ENCODE measurements around the gene NDST1. TPM values are rescaled to one million over a fixed set of nuclear protein-coding genes. Genes with fewer than 3 reads are reported as not detected.

The NDST1 gene
- polyA plus RNA-seq, 4 donors: 7.4 to 44.5 (median 21.0) TPM

- Histone ChIP-seq H3K36me3 (ENCODE audit: control insufficient read depth in 3 of 3, insufficient read depth in 2 of 3, low read depth in 1 of 3, low read length in 3 of 3) (peaks cover 0 to 30% (median 4%) of the 10 kb centered on the region in 3 donors), H3K4me3 (ENCODE audit: low read depth in 1 of 3, low read length in 3 of 3) (no peak overlapping the region), H3K27me3 (ENCODE audit: control insufficient read depth in 3 of 3, insufficient read depth in 3 of 3, low read length in 3 of 3) (no peaks in the 10 kb centered on the region), H3K27ac (ENCODE audit: low read depth in 1 of 3, low read length in 2 of 3) (no peak overlapping the region), H3K4me1 (ENCODE audit: control insufficient read depth in 3 of 3, insufficient read depth in 2 of 3, low read depth in 1 of 3, low read length in 2 of 3) (peaks cover 0 to 20% (median 0%) of the 10 kb centered on the region in 3 donors), H3K9me3 (ENCODE audit: control insufficient read depth in 2 of 2, insufficient read depth in 1 of 2, low read depth in 1 of 2, low read length in 1 of 2) (peaks cover 0 to 18% of the 10 kb centered on the region in 2 donors)
- WGBS, 3 donors: 65 to 72% (median 67%) methylated on average over 4 of the region's 4 CpGs
- FAIRE-seq (no peak), DNase-seq (no peak)
These were observed 51.8 kb downstream of the NDST1 start for GRCh38 chr5:150559701-150560100.

- WGBS, 3 donors: 16 to 21% (median 17%) methylated on average over 11 of the region's 11 CpGs
- Histone ChIP-seq H3K27me3 (ENCODE audit: control insufficient read depth in 3 of 3, insufficient read depth in 3 of 3, low read length in 3 of 3) (no peaks in the 10 kb centered on the region), H3K4me1 (ENCODE audit: control insufficient read depth in 3 of 3, insufficient read depth in 2 of 3, low read depth in 1 of 3, low read length in 2 of 3) (peaks cover 0 to 20% (median 0%) of the 10 kb centered on the region in 3 donors), H3K36me3 (ENCODE audit: control insufficient read depth in 3 of 3, insufficient read depth in 2 of 3, low read depth in 1 of 3, low read length in 3 of 3) (peaks cover 0 to 21% (median 4%) of the 10 kb centered on the region in 3 donors), H3K4me3 (ENCODE audit: low read depth in 1 of 3, low read length in 3 of 3) (no peak overlapping the region), H3K9me3 (ENCODE audit: control insufficient read depth in 2 of 2, insufficient read depth in 1 of 2, low read depth in 1 of 2, low read length in 1 of 2) (peaks cover 0 to 18% of the 10 kb centered on the region in 2 donors), H3K27ac (ENCODE audit: low read depth in 1 of 3, low read length in 2 of 3) (no peak overlapping the region)
- FAIRE-seq: no peak
- peak; percentile 90 to 91 for DNase-seq
These were observed 52.7 kb downstream of the NDST1 start for GRCh38 chr5:150560401-150561191.

- peaks cover 0 to 18% of the 10 kb centered on the region in 2 donors for H3K9me3 ChIP-seq (ENCODE audit: control insufficient read depth in 2 of 2, insufficient read depth in 1 of 2, low read depth in 1 of 2, low read length in 1 of 2)
- FAIRE-seq (no peak), DNase-seq (no peak)
- H3K27ac ChIP-seq (ENCODE audit: low read depth in 1 of 3, low read length in 2 of 3): no peak overlapping the region
- H3K27me3 ChIP-seq (ENCODE audit: control insufficient read depth in 3 of 3, insufficient read depth in 3 of 3, low read length in 3 of 3): no peaks in the 10 kb centered on the region
- H3K36me3 ChIP-seq (ENCODE audit: control insufficient read depth in 3 of 3, insufficient read depth in 2 of 3, low read depth in 1 of 3, low read length in 3 of 3): peaks cover 0 to 15% (median 3%) of the 10 kb centered on the region in 3 donors
- H3K4me3 ChIP-seq (ENCODE audit: low read depth in 1 of 3, low read length in 3 of 3): no peak overlapping the region
- H3K4me1 ChIP-seq (ENCODE audit: control insufficient read depth in 3 of 3, insufficient read depth in 2 of 3, low read depth in 1 of 3, low read length in 2 of 3): peaks cover 0 to 20% (median 0%) of the 10 kb centered on the region in 3 donors
- 45 to 69% (median 61%) methylated on average over 2 of the region's 2 CpGs for WGBS, 3 donors
These were observed 53.2 kb downstream of the NDST1 start for GRCh38 chr5:150561192-150561512.

GRCh38 chr5:150561571-150562275 is 53.8 kb downstream of the NDST1 start:
- Histone ChIP-seq H3K4me3 (ENCODE audit: low read depth in 1 of 3, low read length in 3 of 3) (no peak overlapping the region), H3K9me3 (ENCODE audit: control insufficient read depth in 2 of 2, insufficient read depth in 1 of 2, low read depth in 1 of 2, low read length in 1 of 2) (peaks cover 0 to 18% of the 10 kb centered on the region in 2 donors), H3K27ac (ENCODE audit: low read depth in 1 of 3, low read length in 2 of 3) (no peak overlapping the region), H3K27me3 (ENCODE audit: control insufficient read depth in 3 of 3, insufficient read depth in 3 of 3, low read length in 3 of 3) (no peaks in the 10 kb centered on the region), H3K36me3 (ENCODE audit: control insufficient read depth in 3 of 3, insufficient read depth in 2 of 3, low read depth in 1 of 3, low read length in 3 of 3) (peaks cover 0 to 13% (median 0%) of the 10 kb centered on the region in 3 donors), H3K4me1 (ENCODE audit: control insufficient read depth in 3 of 3, insufficient read depth in 2 of 3, low read depth in 1 of 3, low read length in 2 of 3) (peaks cover 0 to 20% (median 0%) of the 10 kb centered on the region in 3 donors)
- FAIRE-seq (no peak), DNase-seq (peak; percentile 28 to 41)
- 63 to 84% (median 69%) methylated on average over 4 of the region's 4 CpGs for WGBS, 3 donors

- Histone ChIP-seq H3K27me3 (ENCODE audit: control insufficient read depth in 3 of 3, insufficient read depth in 3 of 3, low read length in 3 of 3) (no peaks in the 10 kb centered on the region), H3K27ac (ENCODE audit: low read depth in 1 of 3, low read length in 2 of 3) (no peak overlapping the region), H3K4me1 (ENCODE audit: control insufficient read depth in 3 of 3, insufficient read depth in 2 of 3, low read depth in 1 of 3, low read length in 2 of 3) (peaks cover 0 to 25% (median 0%) of the 10 kb centered on the region in 3 donors), H3K9me3 (ENCODE audit: control insufficient read depth in 2 of 2, insufficient read depth in 1 of 2, low read depth in 1 of 2, low read length in 1 of 2) (peaks cover 0 to 18% of the 10 kb centered on the region in 2 donors), H3K36me3 (ENCODE audit: control insufficient read depth in 3 of 3, insufficient read depth in 2 of 3, low read depth in 1 of 3, low read length in 3 of 3) (peaks cover 0 to 6% (median 0%) of the 10 kb centered on the region in 3 donors), H3K4me3 (ENCODE audit: low read depth in 1 of 3, low read length in 3 of 3) (no peak overlapping the region)
- FAIRE-seq: no peak
- peak; percentile 66 to 75 for DNase-seq
- 34 to 57% (median 36%) methylated on average over 2 of the region's 2 CpGs for WGBS, 3 donors
These were observed 54.9 kb downstream of the NDST1 start for GRCh38 chr5:150562832-150563231.

- Histone ChIP-seq H3K4me3 (ENCODE audit: low read depth in 1 of 3, low read length in 3 of 3) (no peak overlapping the region), H3K27ac (ENCODE audit: low read depth in 1 of 3, low read length in 2 of 3) (no peak overlapping the region), H3K36me3 (ENCODE audit: control insufficient read depth in 3 of 3, insufficient read depth in 2 of 3, low read depth in 1 of 3, low read length in 3 of 3) (no peaks in the 10 kb centered on the region), H3K4me1 (ENCODE audit: control insufficient read depth in 3 of 3, insufficient read depth in 2 of 3, low read depth in 1 of 3, low read length in 2 of 3) (peaks cover 0 to 29% (median 0%) of the 10 kb centered on the region in 3 donors), H3K27me3 (ENCODE audit: control insufficient read depth in 3 of 3, insufficient read depth in 3 of 3, low read length in 3 of 3) (no peaks in the 10 kb centered on the region), H3K9me3 (ENCODE audit: control insufficient read depth in 2 of 2, insufficient read depth in 1 of 2, low read depth in 1 of 2, low read length in 1 of 2) (peaks cover 0 to 18% of the 10 kb centered on the region in 2 donors)
- FAIRE-seq: no peak
- DNase-seq: no peak
- 42 to 96% (median 95%) methylated on average over 1 of the region's 1 CpG for WGBS, 3 donors
These were observed 57.9 kb downstream of the NDST1 start for GRCh38 chr5:150565868-150566267.

- 60 to 75% (median 72%) methylated on average over 3 of the region's 3 CpGs for WGBS, 3 donors
- no peak for FAIRE-seq
- peak overlapping the region in 1 of 3 donors; percentile 65 for H3K27ac ChIP-seq (ENCODE audit: low read depth in 1 of 3, low read length in 2 of 3)
These were observed 59.2 kb downstream of the NDST1 start for GRCh38 chr5:150567031-150567717.

GRCh38 chr5:150568663-150569062 is 60.7 kb downstream of the NDST1 start:
- FAIRE-seq (no peak), DNase-seq (no peak)
- Histone ChIP-seq H3K4me1 (ENCODE audit: control insufficient read depth in 3 of 3, insufficient read depth in 2 of 3, low read depth in 1 of 3, low read length in 2 of 3) (peaks cover 0 to 14% (median 0%) of the 10 kb centered on the region in 3 donors), H3K27ac (ENCODE audit: low read depth in 1 of 3, low read length in 2 of 3) (no peak overlapping the region), H3K36me3 (ENCODE audit: control insufficient read depth in 3 of 3, insufficient read depth in 2 of 3, low read depth in 1 of 3, low read length in 3 of 3) (no peaks in the 10 kb centered on the region), H3K9me3 (ENCODE audit: control insufficient read depth in 2 of 2, insufficient read depth in 1 of 2, low read depth in 1 of 2, low read length in 1 of 2) (peaks cover 0 to 2% of the 10 kb centered on the region in 2 donors), H3K4me3 (ENCODE audit: low read depth in 1 of 3, low read length in 3 of 3) (no peak overlapping the region), H3K27me3 (ENCODE audit: control insufficient read depth in 3 of 3, insufficient read depth in 3 of 3, low read length in 3 of 3) (no peaks in the 10 kb centered on the region)

More at GRCh38 chr5:150567031-150567717, 59.2 kb downstream of the NDST1 start:
- Histone ChIP-seq H3K27me3 (ENCODE audit: control insufficient read depth in 3 of 3, insufficient read depth in 3 of 3, low read length in 3 of 3) (no peaks in the 10 kb centered on the region), H3K4me3 (ENCODE audit: low read depth in 1 of 3, low read length in 3 of 3) (no peak overlapping the region), H3K4me1 (ENCODE audit: control insufficient read depth in 3 of 3, insufficient read depth in 2 of 3, low read depth in 1 of 3, low read length in 2 of 3) (peaks cover 0 to 18% (median 0%) of the 10 kb centered on the region in 3 donors), H3K9me3 (ENCODE audit: control insufficient read depth in 2 of 2, insufficient read depth in 1 of 2, low read depth in 1 of 2, low read length in 1 of 2) (peaks cover 0 to 14% of the 10 kb centered on the region in 2 donors), H3K36me3 (ENCODE audit: control insufficient read depth in 3 of 3, insufficient read depth in 2 of 3, low read depth in 1 of 3, low read length in 3 of 3) (no peaks in the 10 kb centered on the region)
- DNase-seq: peak in 1 of 2 donors; percentile 72
